HCT116 (cell line): Measurements from ENCODE around the gene IL17RB. TPM values are rescaled to one million over a fixed set of nuclear protein-coding genes. Genes with fewer than 3 reads are reported as not detected.

Experiments
- ATAC-seq: fragments of 200-7000 bp; cut with Tn5 transposase; 2 replicates; pipeline ENCODE4 v1.9.1; 2020; ENCODE audit warnings: mild to moderate bottlenecking, moderate library complexity
- BruUV-seq: library from RNA; stranded (reverse); fragments of 400-500 nt; replicated peaks from 2 replicates; lab custom pipeline; 2021; lab: Mats Ljungman, UMichigan
- CTCF ChIA-PET: fragments of 300-600 bp; sonication (Branson Sonifier 250); formaldehyde crosslinking; loops from one replicate; lab custom pipeline; 2021; ENCODE audit warnings: antibody characterized with exemption; lab: Charles Lee
- POLR2A ChIA-PET: fragments of 300-600, 350-600 bp; sonication (Branson Sonifier 250); formaldehyde crosslinking; loops from one replicate; lab custom pipeline; 2021; ENCODE audit warnings: antibody characterized with exemption; lab: Charles Lee
- RAD21 ChIA-PET, 2 experiments: fragments of 300-600 bp; sonication (Branson Sonifier 250); formaldehyde crosslinking; loops; one replicate each; lab custom pipeline; 2023; ENCODE audit warnings: low total read pairs in 2 of 2; ENCODE audit not compliant: uncharacterized antibody in 2 of 2, unreplicated experiment in 2 of 2, low non-redundant PET in 1 of 2; lab: Charles Lee
- DNase-seq: peaks from one replicate; pipeline ENCODE4 v3.0.0-alpha.2; 2010; ENCODE audit warnings: low read depth, low spot score
- H2AFZ ChIP-seq: fragments of 200-600 bp; shearing (Covaris generic), sonication (generic); 2 replicates; pipeline ENCODE4 v1.6.1; 2017; ENCODE audit warnings: low read depth, mixed run types, mixed read lengths, antibody characterized with exemption, low read length; ENCODE audit not compliant: poor library complexity, severe bottlenecking
- H3K27ac ChIP-seq: 2 replicates; pipeline ENCODE4 v1.5.1; 2012; ENCODE audit warnings: low read depth, low read length
- H3K27me3 ChIP-seq: fragments of 200-600 bp; sonication (generic); 2 replicates; pipeline ENCODE4 v1.6.1; 2016; ENCODE audit warnings: mixed run types, low read length, mixed read lengths; ENCODE audit not compliant: insufficient read depth
- H3K36me3 ChIP-seq, 2 experiments: fragments of 200-500 bp in 1 of 2; fragments of 200-600 bp in 1 of 2; sonication (Bioruptor generic) in 1 of 2; sonication (generic) in 1 of 2; 2 replicates each; pipeline versions ENCODE4 v1.5.1 to v1.6.1; 2014 to 2016; ENCODE audit warnings: low read length in 2 of 2, inconsistent platforms in 1 of 2, mixed read lengths in 1 of 2, mixed run types in 1 of 2; ENCODE audit not compliant: insufficient read depth in 2 of 2, control insufficient read depth in 1 of 2
- H3K4me1 ChIP-seq, 2 experiments: fragments of 200-600 bp in 1 of 2; sonication (generic) in 1 of 2; 2 replicates each; pipeline versions ENCODE4 v1.5.1 to v1.6.1; 2012 to 2017; ENCODE audit warnings: low read length in 2 of 2, inconsistent platforms in 1 of 2, mild to moderate bottlenecking in 1 of 2, mixed read lengths in 1 of 2, mixed run types in 1 of 2, moderate library complexity in 1 of 2; ENCODE audit not compliant: insufficient read depth in 2 of 2, control insufficient read depth in 1 of 2
- H3K4me2 ChIP-seq: fragments of 200-600 bp; sonication (generic); 2 replicates; pipeline ENCODE4 v1.6.1; 2017; ENCODE audit warnings: mixed run types, low read length, mixed read lengths
- H3K4me3 ChIP-seq, 2 experiments: fragments of 200-600 bp in 1 of 2; sonication (generic) in 1 of 2; replicated peaks in 1 of 2; 2 replicates each; pipeline ENCODE4 v1.5.1; 2011 to 2016; ENCODE audit warnings: low read length in 2 of 2, control low read depth in 1 of 2, low read depth in 1 of 2, mild to moderate bottlenecking in 1 of 2, mixed read lengths in 1 of 2, mixed run types in 1 of 2
- H3K79me2 ChIP-seq: fragments of 200-600 bp; sonication (generic); 2 replicates; pipeline ENCODE4 v1.6.1; 2017; ENCODE audit warnings: mild to moderate bottlenecking, mixed run types, low read length, moderate library complexity, mixed read lengths; ENCODE audit not compliant: insufficient read depth
- H3K9ac ChIP-seq: fragments of 200-600 bp; sonication (generic); 2 replicates; pipeline ENCODE4 v1.6.1; 2016; ENCODE audit warnings: low read length, mixed read lengths
- H3K9me2 ChIP-seq: fragments of 200-600 bp; sonication (generic), shearing (Covaris generic); 2 replicates; pipeline ENCODE4 v1.6.1; 2017; ENCODE audit warnings: mixed run types, mild to moderate bottlenecking, moderate library complexity; ENCODE audit not compliant: insufficient read depth
- H3K9me3 ChIP-seq, 2 experiments: fragments of 200-500 bp in 1 of 2; fragments of 200-600 bp in 1 of 2; sonication (Bioruptor generic) in 1 of 2; sonication (generic) in 1 of 2; 2 replicates each; pipeline ENCODE4 v1.6.1; 2014 to 2017; ENCODE audit warnings: low read length in 2 of 2, mixed read lengths in 2 of 2, inconsistent platforms in 1 of 2, low read depth in 1 of 2, mild to moderate bottlenecking in 1 of 2, mixed run types in 1 of 2, moderate library complexity in 1 of 2; ENCODE audit not compliant: control insufficient read depth in 1 of 2, insufficient read depth in 1 of 2
- H4K20me1 ChIP-seq: fragments of 200-600 bp; sonication (generic), shearing (Covaris generic); 2 replicates; pipeline ENCODE4 v1.6.1; 2017; ENCODE audit warnings: mixed run types, mild to moderate bottlenecking, moderate library complexity; ENCODE audit not compliant: insufficient read depth
- ATF3 ChIP-seq: IDR thresholded peaks from 2 replicates; pipeline ENCODE4 v1.6.1; 2012
- CBX3 ChIP-seq: IDR thresholded peaks from 2 replicates; pipeline ENCODE4 v1.6.1; 2012; ENCODE audit warnings: low read depth
- CEBPB ChIP-seq: IDR thresholded peaks from 2 replicates; pipeline ENCODE4 v1.6.1; 2012; ENCODE audit warnings: low read depth
- CTCF ChIP-seq, 3 experiments: fragments of 200-600 bp in 1 of 3; sonication (generic) in 1 of 3; IDR thresholded peaks in 2 of 3; conservative IDR thresholded peaks in 1 of 3; 2 replicates each; pipeline ENCODE4 v1.5.1; 2012 to 2017; ENCODE audit warnings: low read depth in 2 of 3, low read length in 2 of 3, antibody characterized with exemption in 1 of 3, borderline replicate concordance in 1 of 3, control low read depth in 1 of 3, mild to moderate bottlenecking in 1 of 3, mixed read lengths in 1 of 3, mixed run types in 1 of 3, moderate library complexity in 1 of 3; ENCODE audit not compliant: insufficient read depth in 1 of 3
- EGR1 ChIP-seq: IDR thresholded peaks from 2 replicates; pipeline ENCODE4 v1.6.1; 2012; ENCODE audit warnings: low read depth
- ELF1 ChIP-seq: IDR thresholded peaks from 2 replicates; pipeline ENCODE4 v1.6.1; 2012; ENCODE audit warnings: low read depth, borderline replicate concordance
- EZH2phosphoT487 ChIP-seq: fragments of 200-600 bp; IDR thresholded peaks from 2 replicates; pipeline ENCODE4 v1.6.1; 2018; ENCODE audit warnings: antibody characterized with exemption, borderline replicate concordance
- JUND ChIP-seq: IDR thresholded peaks from 2 replicates; pipeline ENCODE4 v1.6.1; 2012
- MAX ChIP-seq: IDR thresholded peaks from 2 replicates; pipeline ENCODE4 v1.6.1; 2012
- SIN3A ChIP-seq: IDR thresholded peaks from 2 replicates; pipeline ENCODE4 v1.6.1; 2012; ENCODE audit warnings: low read depth
- SP1 ChIP-seq: IDR thresholded peaks from 2 replicates; pipeline ENCODE4 v1.6.1; 2012; ENCODE audit warnings: low read depth
- YY1 ChIP-seq: IDR thresholded peaks from 2 replicates; pipeline ENCODE4 v1.6.1; 2011; ENCODE audit warnings: low read length, low read depth, moderate library complexity, mild to moderate bottlenecking; ENCODE audit not compliant: insufficient replicate concordance; ENCODE audit errors: extremely low read depth
- ZBTB33 ChIP-seq: IDR thresholded peaks from 2 replicates; pipeline ENCODE4 v1.6.1; 2011; ENCODE audit warnings: mild to moderate bottlenecking, low read length, moderate library complexity; ENCODE audit not compliant: insufficient replicate concordance; ENCODE audit errors: extremely low read depth
- ZNF274 ChIP-seq: fragments of 200-500 bp; sonication (Bioruptor generic); IDR thresholded peaks from 2 replicates; pipeline ENCODE4 v1.6.1; 2014; ENCODE audit warnings: mild to moderate bottlenecking, low read depth, low read length, inconsistent platforms
- intact Hi-C: fragments of 100-400 bp; cut with micrococcal nuclease; formaldehyde crosslinking; loops from 2 replicates; pipeline ENCODE4 v1.10.0; 2022
- total RNA-seq: library from RNA; stranded (reverse); gene quantifications from one replicate; pipeline ENCODE4 v1.2.1, GENCODE V29; 2021; ENCODE audit not compliant: unreplicated experiment

The IL17RB gene
- total RNA-seq, 1 experiment from 2014 or later, result 8.3 TPM

GRCh38 chr3:53799338-53799865 is 47.0 kb upstream of the IL17RB start:
- Histone ChIP-seq H3K4me3 (no peak overlapping the region), H3K9me2 (no peaks in the 10 kb centered on the region), H3K9me3 (no peaks in the 10 kb centered on the region), H4K20me1 (no peaks in the 10 kb centered on the region), H3K27me3 (no peaks in the 10 kb centered on the region), H3K27ac (no peak overlapping the region), H3K9ac (no peak overlapping the region), H2AFZ (no peak overlapping the region), H3K4me2 (no peak overlapping the region), H3K4me1 (peaks cover under 1 to 16% of the 10 kb centered on the region in 2 experiments; a peak in 3 of 4 replicates), H3K36me3 (no peaks in the 10 kb centered on the region), H3K79me2 (no peaks in the 10 kb centered on the region)
- TF ChIP-seq SP1 (no peak), CEBPB (no peak), ATF3 (no peak), YY1 (no peak)
- DNase-seq, result no peak
- ChIA-PET CTCF (no interaction called here), POLR2A (no interaction called here), RAD21 (no interaction called here)
- intact Hi-C loops, result no loop called here
- no peak for ATAC-seq
- no TSS peak for BruUV-seq

GRCh38 chr3:53800041-53800906 is 46.1 kb upstream of the IL17RB start:
- ATAC-seq, result no peak
- Histone ChIP-seq H3K4me3 (no peak overlapping the region), H3K4me1 (peaks cover 10 to 16% of the 10 kb centered on the region in 2 experiments), H3K9me2 (no peaks in the 10 kb centered on the region), H2AFZ (no peak overlapping the region), H3K4me2 (no peak overlapping the region), H3K27ac (no peak overlapping the region), H3K27me3 (no peaks in the 10 kb centered on the region), H3K9ac (no peak overlapping the region), H4K20me1 (no peaks in the 10 kb centered on the region), H3K36me3 (no peaks in the 10 kb centered on the region), H3K9me3 (no peaks in the 10 kb centered on the region), H3K79me2 (no peaks in the 10 kb centered on the region)
- ChIA-PET CTCF (no interaction called here), POLR2A (no interaction called here), RAD21 (no interaction called here)
- intact Hi-C loops, result no loop called here
- BruUV-seq, result no TSS peak
- DNase-seq, result no peak
- TF ChIP-seq MAX (no peak), ATF3 (no peak), EGR1 (no peak), SIN3A (no peak), ZNF274 (no peak), CTCF (IDR thresholded peaks at IDR 0.05 in 2 of 3, conservative IDR thresholded peaks at IDR 0.05 in 1 of 3; ENCODE audit: borderline replicate concordance in 1 of 3, insufficient read depth in 1 of 3, low read depth in 2 of 3, low read length in 2 of 3) (no peak), EZH2phosphoT487 (no peak), ELF1 (no peak), JUND (no peak), CBX3 (no peak), ZBTB33 (no peak)
